GM10248 (cell line): ENCODE measurements around the gene DUSP1.

Experiments
- CTCF ChIA-PET: fragments of 300-600 bp; sonication (Branson Sonifier 250); formaldehyde crosslinking; extraction: SDS; loops from one replicate; lab custom pipeline; 2021; ENCODE audit warnings: antibody characterized with exemption; lab: Yijun Ruan, JAX
- POLR2A ChIA-PET: fragments of 350-650 bp; sonication (Branson Sonifier 250); formaldehyde crosslinking; extraction: SDS; loops from one replicate; lab custom pipeline; 2020; ENCODE audit warnings: antibody characterized with exemption; lab: Yijun Ruan, JAX
- DNase-seq: peaks from one replicate; pipeline ENCODE4 v3.0.0; 2012; ENCODE audit errors: extremely low spot score
- CTCF ChIP-seq: IDR thresholded peaks from 2 replicates; pipeline ENCODE4 v1.5.1; 2012; ENCODE audit warnings: mild to moderate bottlenecking, low read depth; ENCODE audit errors: extremely low read depth, missing control alignments, control extremely low read depth

DUSP1 gene

GRCh38 chr5:172760136-172760535 is 10.9 kb downstream of the DUSP1 start:
- POLR2A ChIA-PET: interaction anchor here (2.2 kb wide), 1 partner anchor 10 kb away, joined by 13 read pairs; the partner anchor contains the start of gene DUSP1
- DNase-seq: no peak
- CTCF ChIA-PET: interaction anchor here (1.0 to 3.4 kb wide), 6 partner anchors 11 to 164 kb away, joined by 3 to 14 read pairs (median 6); partner anchors contain the start of gene DUSP1
- TF ChIP-seq CTCF: no peak

- ChIA-PET POLR2A (no interaction called here), CTCF (interaction anchor here (1.2 to 3.4 kb wide), 4 partner anchors 12 to 165 kb away, joined by 3 to 14 read pairs (median 4); partner anchors contain the start of gene DUSP1)
- no peak for TF ChIP-seq CTCF
- no peak for DNase-seq
These were observed 12.2 kb downstream of the DUSP1 start for GRCh38 chr5:172758834-172759149.

GRCh38 chr5:172758077-172758833 is 12.7 kb downstream of the DUSP1 start:
- ChIA-PET CTCF (interaction anchor here (1.0 to 3.4 kb wide), 4 partner anchors 43 to 174 kb away, joined by 3 to 14 read pairs (median 3); no protein-coding TSS in a partner anchor), POLR2A (no interaction called here)
- DNase-seq: no peak
- no peak for TF ChIP-seq CTCF

- ChIA-PET CTCF (interaction anchor here (0.5 to 1.2 kb wide), 3 partner anchors 15 to 175 kb away, joined by 3 to 4 read pairs (median 3); no protein-coding TSS in a partner anchor), POLR2A (no interaction called here)
- no peak for DNase-seq
- TF ChIP-seq CTCF: no peak
These were observed 13.5 kb downstream of the DUSP1 start for GRCh38 chr5:172757394-172758010.

GRCh38 chr5:172756764-172757393 is 14.1 kb downstream of the DUSP1 start:
- CTCF ChIA-PET: interaction anchor here (0.5 to 1.2 kb wide), 2 partner anchors 15 to 175 kb away, joined by 3 to 4 read pairs; no protein-coding TSS in a partner anchor
- TF ChIP-seq CTCF: no peak
- POLR2A ChIA-PET: no interaction called here
- DNase-seq: no peak
